NCI-H2171 (cell line): Measurements from ENCODE around the gene WWOX.
"Not testable (repeated sequence)": the region's sequence is repeated elsewhere in the genome, so short reads cannot be mapped to it uniquely, and the experiment has no call there.

Experiments
- DNase-seq: peaks from one replicate; lab custom pipeline; 2025; lab: John Stamatoyannopoulos, UW

The WWOX gene

GRCh38 chr16:79213214-79213613 is 1113.8 kb downstream of the WWOX start:
- DNase-seq = no peak

GRCh38 chr16:79215289-79215688 is 1115.8 kb downstream of the WWOX start:
- DNase-seq = no peak

GRCh38 chr16:79217375-79218011 is 1118.0 kb downstream of the WWOX start:
- no peak for DNase-seq

- no peak for DNase-seq
Observed at GRCh38 chr16:79218351-79218750, 1118.9 kb downstream of the WWOX start.

- not testable (repeated sequence) for DNase-seq
Observed at GRCh38 chr16:79225994-79226393, 1126.5 kb downstream of the WWOX start.

GRCh38 chr16:79229361-79229760 is 1129.9 kb downstream of the WWOX start:
- DNase-seq = no peak

- not testable (repeated sequence) for DNase-seq
Observed at GRCh38 chr16:79245700-79246099, 1146.2 kb downstream of the WWOX start.

- DNase-seq = no peak
Observed at GRCh38 chr16:79247386-79247785, 1147.9 kb downstream of the WWOX start.

GRCh38 chr16:79248351-79248750 is 1148.9 kb downstream of the WWOX start:
- no peak for DNase-seq

GRCh38 chr16:79250502-79251098 is 1151.1 kb downstream of the WWOX start:
- DNase-seq = no peak

- DNase-seq = no peak
Observed at GRCh38 chr16:79253100-79253631, 1153.7 kb downstream of the WWOX start.

GRCh38 chr16:79257953-79258490 is 1158.6 kb downstream of the WWOX start:
- DNase-seq = no peak

- DNase-seq = not testable (repeated sequence)
Observed at GRCh38 chr16:79260890-79261289, 1161.4 kb downstream of the WWOX start.

- DNase-seq = no peak
Observed at GRCh38 chr16:79261481-79261940, 1162.1 kb downstream of the WWOX start.

- DNase-seq = no peak
Observed at GRCh38 chr16:79261944-79262552, 1162.6 kb downstream of the WWOX start.
